Measurements from ENCODE around the gene SRP14.

Gene SRP14

GRCh38 chr15:40067921-40068624, 29.1 kb upstream of the SRP14 start:
- DNase-seq = no peak

- no peak for DNase-seq
Measured at GRCh38 chr15:40066589-40066988, 27.6 kb upstream of the SRP14 start.

- DNase-seq = no peak
Measured at GRCh38 chr15:40065166-40065565, 26.2 kb upstream of the SRP14 start.

- DNase-seq = no peak
Measured at GRCh38 chr15:40064231-40064894, 25.4 kb upstream of the SRP14 start.

GRCh38 chr15:40063563-40064011, 24.6 kb upstream of the SRP14 start:
- DNase-seq = no peak

- no peak for DNase-seq
Measured at GRCh38 chr15:40062816-40063562, 24.0 kb upstream of the SRP14 start.

- DNase-seq = no peak
Measured at GRCh38 chr15:40061212-40061901, 22.4 kb upstream of the SRP14 start.

GRCh38 chr15:40060236-40060961, 21.4 kb upstream of the SRP14 start:
- DNase-seq = no peak

- DNase-seq = no peak
Measured at GRCh38 chr15:40059821-40060220, 20.8 kb upstream of the SRP14 start.

- peak; percentile 35 for DNase-seq
Measured at GRCh38 chr15:40058476-40059140, 19.6 kb upstream of the SRP14 start.

GRCh38 chr15:40055576-40056293, 16.8 kb upstream of the SRP14 start:
- no peak for DNase-seq

- DNase-seq = no peak
Measured at GRCh38 chr15:40054855-40055575, 16.0 kb upstream of the SRP14 start.

GRCh38 chr15:40054605-40054854, 15.5 kb upstream of the SRP14 start:
- DNase-seq = no peak

- DNase-seq = no peak
Measured at GRCh38 chr15:40053831-40054604, 15.0 kb upstream of the SRP14 start.

GRCh38 chr15:40053079-40053830, 14.3 kb upstream of the SRP14 start:
- DNase-seq = no peak

GRCh38 chr15:40052604-40053003, 13.6 kb upstream of the SRP14 start:
- no peak for DNase-seq

GRCh38 chr15:40051616-40052415, 12.8 kb upstream of the SRP14 start:
- DNase-seq = no peak

GRCh38 chr15:40050788-40051470, 11.9 kb upstream of the SRP14 start:
- no peak for DNase-seq
